AG10803 (cell line): ENCODE data around the gene RTN1.

Experiments used
- DNase-seq: peaks from one replicate; pipeline ENCODE4 v3.0.0; 2010; ENCODE audit warnings: low read depth
- H3K4me3 ChIP-seq: 2 replicates; pipeline ENCODE4 v1.5.1; 2011; ENCODE audit warnings: mild to moderate bottlenecking, low read length, control low read depth
- TF ChIP-seq, protein P1 (sequence below): conservative IDR thresholded peaks from 2 replicates; pipeline ENCODE4 v1.5.1; 2011; ENCODE audit warnings: mild to moderate bottlenecking, low read length, control low read depth, inconsistent platforms

The RTN1 gene

DNA sequence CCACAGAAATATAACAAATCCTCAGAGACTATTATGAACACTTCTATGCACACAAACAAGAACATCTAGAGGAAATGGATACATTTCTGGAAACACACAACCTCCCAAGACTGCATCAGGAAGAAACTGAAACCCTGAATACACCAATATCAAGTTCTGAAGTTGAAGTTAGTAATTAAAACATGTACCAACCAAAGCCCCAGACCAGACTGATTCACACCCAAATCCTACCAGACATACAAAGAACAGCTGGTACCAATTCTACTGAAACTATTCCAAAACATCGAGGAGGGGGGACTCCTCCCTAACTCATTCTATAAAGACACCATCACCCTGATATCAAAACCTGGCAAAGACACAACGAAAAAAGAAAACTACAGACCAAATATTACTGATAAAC is 179.3 kb downstream of the RTN1 start:
- no peak for DNase-seq
- TF ChIP-seq, protein P1, sequence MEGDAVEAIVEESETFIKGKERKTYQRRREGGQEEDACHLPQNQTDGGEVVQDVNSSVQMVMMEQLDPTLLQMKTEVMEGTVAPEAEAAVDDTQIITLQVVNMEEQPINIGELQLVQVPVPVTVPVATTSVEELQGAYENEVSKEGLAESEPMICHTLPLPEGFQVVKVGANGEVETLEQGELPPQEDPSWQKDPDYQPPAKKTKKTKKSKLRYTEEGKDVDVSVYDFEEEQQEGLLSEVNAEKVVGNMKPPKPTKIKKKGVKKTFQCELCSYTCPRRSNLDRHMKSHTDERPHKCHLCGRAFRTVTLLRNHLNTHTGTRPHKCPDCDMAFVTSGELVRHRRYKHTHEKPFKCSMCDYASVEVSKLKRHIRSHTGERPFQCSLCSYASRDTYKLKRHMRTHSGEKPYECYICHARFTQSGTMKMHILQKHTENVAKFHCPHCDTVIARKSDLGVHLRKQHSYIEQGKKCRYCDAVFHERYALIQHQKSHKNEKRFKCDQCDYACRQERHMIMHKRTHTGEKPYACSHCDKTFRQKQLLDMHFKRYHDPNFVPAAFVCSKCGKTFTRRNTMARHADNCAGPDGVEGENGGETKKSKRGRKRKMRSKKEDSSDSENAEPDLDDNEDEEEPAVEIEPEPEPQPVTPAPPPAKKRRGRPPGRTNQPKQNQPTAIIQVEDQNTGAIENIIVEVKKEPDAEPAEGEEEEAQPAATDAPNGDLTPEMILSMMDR: no peak
- H3K4me3 ChIP-seq: no peak overlapping the region

DNA sequence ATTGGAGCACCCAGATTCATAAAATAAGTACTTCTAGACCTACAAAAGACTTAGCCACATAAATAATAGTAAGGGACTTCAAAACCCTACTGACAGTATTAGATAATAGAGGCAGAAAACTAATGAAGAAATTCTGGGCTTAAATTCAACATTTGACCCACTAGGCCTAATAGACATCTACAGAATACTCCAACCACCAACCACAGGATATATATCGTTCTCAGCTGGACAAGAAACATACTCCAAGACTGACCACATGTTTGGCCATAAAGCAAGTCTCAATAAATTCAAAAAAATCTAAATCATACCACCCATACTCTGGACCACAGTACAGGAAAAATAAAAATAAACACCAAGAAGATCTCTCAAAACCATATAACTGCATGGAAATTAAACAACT is 180.2 kb downstream of the RTN1 start:
- no peak overlapping the region for H3K4me3 ChIP-seq
- TF ChIP-seq, protein P1: no peak
- no peak for DNase-seq

GRCh38 chr14:59688224-59689170 is 182.1 kb downstream of the RTN1 start:
- H3K4me3 ChIP-seq: no peak overlapping the region
- TF ChIP-seq, protein P1: peak; percentile 77
- DNase-seq: peak; percentile 57

GRCh38 chr14:59687663-59688062 is 182.9 kb downstream of the RTN1 start:
- TF ChIP-seq, protein P1: no peak
- DNase-seq: no peak

GRCh38 chr14:59679872-59680271 is 190.7 kb downstream of the RTN1 start:
- TF ChIP-seq, protein P1: no peak
- H3K4me3 ChIP-seq: no peak overlapping the region
- DNase-seq: peak; percentile 3

More at GRCh38 chr14:59687663-59688062, 182.9 kb downstream of the RTN1 start:
- H3K4me3 ChIP-seq: no peak overlapping the region

GRCh38 chr14:59678352-59678751 is 192.2 kb downstream of the RTN1 start:
- no peak overlapping the region for H3K4me3 ChIP-seq
- DNase-seq: no peak
- TF ChIP-seq, protein P1: no peak

DNA sequence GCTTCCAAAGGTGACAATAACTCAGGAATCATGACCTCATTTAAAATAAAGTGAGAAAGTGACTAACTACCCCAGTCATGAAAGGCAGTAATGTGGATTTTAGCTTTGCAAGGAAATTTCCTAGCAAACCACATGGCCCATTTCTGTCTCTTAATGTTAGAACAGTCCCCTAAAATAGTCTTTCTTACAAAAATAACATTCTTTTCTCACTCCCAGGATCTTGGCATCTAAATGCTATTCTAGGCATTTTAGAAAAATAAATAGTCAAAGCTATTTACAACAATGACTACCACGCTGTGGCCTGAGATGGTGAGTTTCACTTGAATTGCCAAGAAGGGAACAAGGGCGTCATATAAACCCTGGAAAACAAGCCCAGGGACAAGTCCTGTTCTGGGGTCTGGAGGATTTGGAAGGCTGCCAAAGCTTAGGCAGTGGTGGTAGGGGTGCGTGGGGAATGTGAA is 192.8 kb downstream of the RTN1 start:
- H3K4me3 ChIP-seq: no peak overlapping the region
- peak; percentile 38 for DNase-seq
- TF ChIP-seq, protein P1: no peak
